Measurements from ENCODE around the gene ERICH6B. TPM values are rescaled to one million over a fixed set of nuclear protein-coding genes. Genes with fewer than 3 reads are reported as not detected.
A peak's percentile ranks its signal among the peaks of the same experiment; 100 is the strongest.

The ERICH6B gene
- total RNA-seq, 1 experiment from 2014 or later, result not detected

GRCh38 chr13:45628094-45628493, 12.6 kb upstream of the ERICH6B start:
- ChIA-PET POLR2A (ENCODE audit: unreplicated experiment) (interaction anchor here (0.6 kb wide), 3 partner anchors 45 to 260 kb away, joined by 4 to 9 read pairs (median 5); no protein-coding TSS in a partner anchor), CTCF (no interaction called here)
- H4K20me1 ChIP-seq (ENCODE audit: low read length), result no peaks in the 10 kb centered on the region
- no peak for ATAC-seq
- H3K4me2 ChIP-seq (ENCODE audit: low read length), result no peak overlapping the region
- no TSS peak for BruUV-seq (replicated peaks)
- H3K79me2 ChIP-seq (ENCODE audit: low read length), result no peaks in the 10 kb centered on the region
- no peak overlapping the region for H3K4me3 ChIP-seq (ENCODE audit: low read length)
- TF ChIP-seq EZH2phosphoT487 (IDR thresholded peaks at IDR 0.05; ENCODE audit: borderline replicate concordance, low read length) (no peak), EZH2 (IDR thresholded peaks at IDR 0.05; ENCODE audit: low read length, unreplicated experiment) (no peak)
- TF ChIP-seq, protein P1, sequence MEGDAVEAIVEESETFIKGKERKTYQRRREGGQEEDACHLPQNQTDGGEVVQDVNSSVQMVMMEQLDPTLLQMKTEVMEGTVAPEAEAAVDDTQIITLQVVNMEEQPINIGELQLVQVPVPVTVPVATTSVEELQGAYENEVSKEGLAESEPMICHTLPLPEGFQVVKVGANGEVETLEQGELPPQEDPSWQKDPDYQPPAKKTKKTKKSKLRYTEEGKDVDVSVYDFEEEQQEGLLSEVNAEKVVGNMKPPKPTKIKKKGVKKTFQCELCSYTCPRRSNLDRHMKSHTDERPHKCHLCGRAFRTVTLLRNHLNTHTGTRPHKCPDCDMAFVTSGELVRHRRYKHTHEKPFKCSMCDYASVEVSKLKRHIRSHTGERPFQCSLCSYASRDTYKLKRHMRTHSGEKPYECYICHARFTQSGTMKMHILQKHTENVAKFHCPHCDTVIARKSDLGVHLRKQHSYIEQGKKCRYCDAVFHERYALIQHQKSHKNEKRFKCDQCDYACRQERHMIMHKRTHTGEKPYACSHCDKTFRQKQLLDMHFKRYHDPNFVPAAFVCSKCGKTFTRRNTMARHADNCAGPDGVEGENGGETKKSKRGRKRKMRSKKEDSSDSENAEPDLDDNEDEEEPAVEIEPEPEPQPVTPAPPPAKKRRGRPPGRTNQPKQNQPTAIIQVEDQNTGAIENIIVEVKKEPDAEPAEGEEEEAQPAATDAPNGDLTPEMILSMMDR (conservative IDR thresholded peaks at IDR 0.05; ENCODE audit: low read depth, low read length), result no peak
- no peaks in the 10 kb centered on the region for H3K9me3 ChIP-seq (ENCODE audit: low read length)
- no peaks in the 10 kb centered on the region for H3K36me3 ChIP-seq (ENCODE audit: low read depth, low read length)
- DNase-seq, result no peak
- H3F3A ChIP-seq (ENCODE audit: low read length, unreplicated experiment), result no peaks in the 10 kb centered on the region
- no peaks in the 10 kb centered on the region for H3K27me3 ChIP-seq (ENCODE audit: low read length)
- no peak overlapping the region for H3K27ac ChIP-seq (ENCODE audit: low read length)
- H3K9me2 ChIP-seq (replicated peaks; ENCODE audit: low read length), result no peaks in the 10 kb centered on the region
- H2AFZ ChIP-seq (ENCODE audit: low read length), result no peak overlapping the region
- intact Hi-C loops (cut with micrococcal nuclease), result loop anchor here (10.0 kb wide), 1 partner anchor 697 kb away; no protein-coding TSS in a partner anchor
- H3K4me1 ChIP-seq (ENCODE audit: insufficient read depth, low read length), result peaks cover 27% of the 10 kb centered on the region
- H3K9ac ChIP-seq (ENCODE audit: low read length), result no peak overlapping the region

GRCh38 chr13:45627656-45628055, 12.1 kb upstream of the ERICH6B start:
- Histone ChIP-seq H3K79me2 (ENCODE audit: low read length) (no peaks in the 10 kb centered on the region), H3K9me3 (ENCODE audit: low read length) (no peaks in the 10 kb centered on the region), H3F3A (ENCODE audit: low read length, unreplicated experiment) (no peaks in the 10 kb centered on the region), H2AFZ (ENCODE audit: low read length) (no peak overlapping the region), H3K4me2 (ENCODE audit: low read length) (no peak overlapping the region), H3K27ac (ENCODE audit: low read length) (no peak overlapping the region), H3K36me3 (ENCODE audit: low read depth, low read length) (no peaks in the 10 kb centered on the region), H3K27me3 (ENCODE audit: low read length) (no peaks in the 10 kb centered on the region), H3K4me3 (ENCODE audit: low read length) (no peak overlapping the region), H3K9me2 (replicated peaks; ENCODE audit: low read length) (no peaks in the 10 kb centered on the region), H3K9ac (ENCODE audit: low read length) (no peak overlapping the region), H4K20me1 (ENCODE audit: low read length) (no peaks in the 10 kb centered on the region), H3K4me1 (ENCODE audit: insufficient read depth, low read length) (peaks cover 27% of the 10 kb centered on the region)
- ChIA-PET POLR2A (ENCODE audit: unreplicated experiment) (no interaction called here), CTCF (no interaction called here)
- DNase-seq (no peak), ATAC-seq (no peak)
- intact Hi-C loops (cut with micrococcal nuclease), result loop anchor here (10.0 kb wide), 1 partner anchor 697 kb away; no protein-coding TSS in a partner anchor
- no TSS peak for BruUV-seq (replicated peaks)
- TF ChIP-seq, protein P1 (conservative IDR thresholded peaks at IDR 0.05; ENCODE audit: low read depth, low read length), result no peak
- TF ChIP-seq EZH2phosphoT487 (IDR thresholded peaks at IDR 0.05; ENCODE audit: borderline replicate concordance, low read length) (no peak), EZH2 (IDR thresholded peaks at IDR 0.05; ENCODE audit: low read length, unreplicated experiment) (no peak)

GRCh38 chr13:45626731-45627374, 11.3 kb upstream of the ERICH6B start:
- intact Hi-C loops (cut with micrococcal nuclease), result loop anchor here (10.0 kb wide), 1 partner anchor 698 kb away; no protein-coding TSS in a partner anchor
- no peaks in the 10 kb centered on the region for H3K9me2 ChIP-seq (replicated peaks; ENCODE audit: low read length)
- no peaks in the 10 kb centered on the region for H3K36me3 ChIP-seq (ENCODE audit: low read depth, low read length)
- peak; percentile 38; the same call in 1 of the 2 replicates for ATAC-seq
- TF ChIP-seq EZH2 (IDR thresholded peaks at IDR 0.05; ENCODE audit: low read length, unreplicated experiment), result no peak
- TF ChIP-seq, protein P1 (conservative IDR thresholded peaks at IDR 0.05; ENCODE audit: low read depth, low read length), result no peak
- TF ChIP-seq EZH2phosphoT487 (IDR thresholded peaks at IDR 0.05; ENCODE audit: borderline replicate concordance, low read length), result no peak
- H3K27ac ChIP-seq (ENCODE audit: low read length), result peak overlapping the region; percentile 34
- BruUV-seq (replicated peaks), result no TSS peak
- CTCF ChIA-PET, result no interaction called here
- no peaks in the 10 kb centered on the region for H3F3A ChIP-seq (ENCODE audit: low read length, unreplicated experiment)
- no peak overlapping the region for H3K9ac ChIP-seq (ENCODE audit: low read length)
- no peak overlapping the region for H3K4me3 ChIP-seq (ENCODE audit: low read length)
- H2AFZ ChIP-seq (ENCODE audit: low read length), result 0 out of 2 replicates have a peak overlapping the region, but pooled peaks have one; percentile 53
- H4K20me1 ChIP-seq (ENCODE audit: low read length), result no peaks in the 10 kb centered on the region
- DNase-seq, result peak; percentile 42
- H3K9me3 ChIP-seq (ENCODE audit: low read length), result no peaks in the 10 kb centered on the region
- H3K4me2 ChIP-seq (ENCODE audit: low read length), result peak overlapping the region; percentile 43
- no peaks in the 10 kb centered on the region for H3K79me2 ChIP-seq (ENCODE audit: low read length)
- no peaks in the 10 kb centered on the region for H3K27me3 ChIP-seq (ENCODE audit: low read length)
- peaks cover 27% of the 10 kb centered on the region for H3K4me1 ChIP-seq (ENCODE audit: insufficient read depth, low read length)
- POLR2A ChIA-PET (ENCODE audit: unreplicated experiment), result no interaction called here
